Fibroblast of pulmonary artery (primary cell): ENCODE measurements around the gene ORC4.

Source experiments
- DNase-seq: peaks from one replicate; pipeline ENCODE4 v3.0.0-alpha.2; 2010; ENCODE audit warnings: low read depth
- H3K4me3 ChIP-seq: replicated peaks from 2 replicates; pipeline ENCODE4 v1.5.1; 2011; ENCODE audit warnings: low read depth, mild to moderate bottlenecking, control low read depth, low read length, moderate library complexity
- TF ChIP-seq, protein P1 (sequence below): IDR thresholded peaks from 2 replicates; pipeline ENCODE4 v1.5.1; 2011; ENCODE audit warnings: mild to moderate bottlenecking, control low read depth, low read length, inconsistent platforms; ENCODE audit errors: missing control alignments

The ORC4 gene

DNA sequence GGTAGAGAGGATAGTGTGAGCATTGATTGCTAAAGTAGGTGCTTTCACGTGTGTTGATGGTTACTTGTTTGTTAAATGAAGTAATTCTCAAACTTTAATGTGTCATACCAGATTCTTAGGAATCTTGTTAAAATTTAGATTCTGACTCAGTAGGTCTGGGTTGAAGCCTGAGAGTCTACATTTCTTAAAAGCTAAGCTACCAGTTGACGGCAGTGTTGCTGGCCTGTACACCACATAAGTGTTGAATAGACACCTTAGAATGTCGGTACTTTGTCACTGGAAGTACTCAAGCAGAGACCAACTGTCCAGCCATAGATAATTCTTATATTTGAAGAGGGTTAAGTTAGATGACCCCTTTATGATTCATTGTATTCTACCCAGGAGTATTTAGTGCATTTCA lies 95.9 kb downstream of the ORC4 start:
- TF ChIP-seq, protein P1, sequence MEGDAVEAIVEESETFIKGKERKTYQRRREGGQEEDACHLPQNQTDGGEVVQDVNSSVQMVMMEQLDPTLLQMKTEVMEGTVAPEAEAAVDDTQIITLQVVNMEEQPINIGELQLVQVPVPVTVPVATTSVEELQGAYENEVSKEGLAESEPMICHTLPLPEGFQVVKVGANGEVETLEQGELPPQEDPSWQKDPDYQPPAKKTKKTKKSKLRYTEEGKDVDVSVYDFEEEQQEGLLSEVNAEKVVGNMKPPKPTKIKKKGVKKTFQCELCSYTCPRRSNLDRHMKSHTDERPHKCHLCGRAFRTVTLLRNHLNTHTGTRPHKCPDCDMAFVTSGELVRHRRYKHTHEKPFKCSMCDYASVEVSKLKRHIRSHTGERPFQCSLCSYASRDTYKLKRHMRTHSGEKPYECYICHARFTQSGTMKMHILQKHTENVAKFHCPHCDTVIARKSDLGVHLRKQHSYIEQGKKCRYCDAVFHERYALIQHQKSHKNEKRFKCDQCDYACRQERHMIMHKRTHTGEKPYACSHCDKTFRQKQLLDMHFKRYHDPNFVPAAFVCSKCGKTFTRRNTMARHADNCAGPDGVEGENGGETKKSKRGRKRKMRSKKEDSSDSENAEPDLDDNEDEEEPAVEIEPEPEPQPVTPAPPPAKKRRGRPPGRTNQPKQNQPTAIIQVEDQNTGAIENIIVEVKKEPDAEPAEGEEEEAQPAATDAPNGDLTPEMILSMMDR: no peak
- DNase-seq: no peak
- H3K4me3 ChIP-seq: no peak overlapping the region

DNA sequence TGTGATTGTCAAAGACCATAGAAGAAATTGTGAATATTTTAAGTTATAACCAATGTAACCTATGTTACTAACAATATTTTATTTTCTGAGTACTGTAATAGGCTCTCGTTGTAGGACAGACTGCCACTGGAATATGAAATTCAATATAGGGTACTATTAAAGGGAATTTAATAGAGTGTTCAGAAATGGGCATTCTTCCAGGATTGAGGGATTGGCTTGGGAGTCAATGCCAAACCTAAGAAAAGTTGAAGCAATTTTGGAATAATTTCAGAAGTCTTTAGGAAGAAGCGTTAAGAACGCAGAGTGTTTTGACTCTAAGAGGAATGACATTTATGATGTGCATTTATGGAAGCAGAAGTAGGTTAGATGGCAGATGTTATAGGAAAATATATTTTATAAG lies 96.7 kb downstream of the ORC4 start:
- no peak for DNase-seq
- H3K4me3 ChIP-seq: no peak overlapping the region
- TF ChIP-seq, protein P1: no peak

DNA sequence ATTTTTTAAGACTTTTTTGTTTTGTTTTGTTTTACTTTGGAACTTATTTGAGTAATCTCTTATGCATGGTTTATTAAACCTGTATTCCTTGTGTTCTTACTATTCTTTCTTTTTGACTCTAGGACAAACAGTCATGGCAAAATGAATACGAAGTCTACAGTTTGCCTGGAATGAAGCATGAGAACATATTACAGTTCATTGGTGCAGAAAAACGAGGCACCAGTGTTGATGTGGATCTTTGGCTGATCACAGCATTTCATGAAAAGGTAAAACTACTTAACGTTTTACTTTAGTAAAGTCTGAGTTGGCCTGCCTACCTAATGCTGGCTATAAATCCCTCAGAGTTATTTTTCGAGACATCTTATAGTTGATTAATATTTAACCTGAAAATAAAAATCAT lies 103.4 kb downstream of the ORC4 start:
- no peak overlapping the region for H3K4me3 ChIP-seq
- TF ChIP-seq, protein P1: no peak
- DNase-seq: no peak

DNA sequence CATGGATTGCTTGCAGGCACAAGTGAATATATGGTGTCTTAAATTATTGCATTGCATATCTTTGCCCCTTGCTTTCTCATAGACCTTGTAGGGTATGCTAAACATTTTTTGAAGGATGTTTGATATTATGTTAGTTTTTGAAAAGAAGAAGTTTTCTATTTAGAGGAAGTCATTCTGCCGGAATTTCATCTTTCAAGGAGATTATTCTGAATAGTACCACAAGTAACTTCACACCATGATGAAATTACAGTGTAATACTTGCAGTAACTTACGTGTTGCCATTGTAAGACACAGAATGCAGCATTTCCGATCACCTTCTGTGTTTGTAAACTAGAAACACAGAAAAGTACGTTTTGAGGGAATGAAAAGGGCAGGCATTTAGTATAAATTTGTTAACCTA lies 103.8 kb downstream of the ORC4 start:
- H3K4me3 ChIP-seq: no peak overlapping the region
- DNase-seq: no peak

DNA sequence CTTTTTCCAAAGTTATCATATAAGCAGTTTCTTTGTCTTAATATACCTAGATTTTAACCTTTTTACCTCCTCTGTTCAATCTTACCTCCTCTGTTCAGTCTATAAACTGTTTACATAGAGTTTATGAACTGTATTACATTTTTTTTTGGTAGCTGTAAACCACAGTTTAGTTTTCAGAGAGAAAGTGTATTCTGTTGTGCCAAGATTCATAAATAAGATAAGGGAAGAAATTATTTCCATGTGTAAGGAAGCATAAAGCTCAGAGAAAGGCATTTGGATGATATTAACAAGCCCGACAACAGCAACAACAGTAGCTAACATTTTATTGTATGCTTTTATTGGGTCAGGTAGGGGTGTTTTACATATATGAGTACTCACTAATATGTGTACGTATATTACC lies 104.5 kb downstream of the ORC4 start:
- no peak for DNase-seq
- H3K4me3 ChIP-seq: no peak overlapping the region
- TF ChIP-seq, protein P1: no peak

More for the DNA sequence above, 103.8 kb downstream of the ORC4 start:
- TF ChIP-seq, protein P1: no peak

DNA sequence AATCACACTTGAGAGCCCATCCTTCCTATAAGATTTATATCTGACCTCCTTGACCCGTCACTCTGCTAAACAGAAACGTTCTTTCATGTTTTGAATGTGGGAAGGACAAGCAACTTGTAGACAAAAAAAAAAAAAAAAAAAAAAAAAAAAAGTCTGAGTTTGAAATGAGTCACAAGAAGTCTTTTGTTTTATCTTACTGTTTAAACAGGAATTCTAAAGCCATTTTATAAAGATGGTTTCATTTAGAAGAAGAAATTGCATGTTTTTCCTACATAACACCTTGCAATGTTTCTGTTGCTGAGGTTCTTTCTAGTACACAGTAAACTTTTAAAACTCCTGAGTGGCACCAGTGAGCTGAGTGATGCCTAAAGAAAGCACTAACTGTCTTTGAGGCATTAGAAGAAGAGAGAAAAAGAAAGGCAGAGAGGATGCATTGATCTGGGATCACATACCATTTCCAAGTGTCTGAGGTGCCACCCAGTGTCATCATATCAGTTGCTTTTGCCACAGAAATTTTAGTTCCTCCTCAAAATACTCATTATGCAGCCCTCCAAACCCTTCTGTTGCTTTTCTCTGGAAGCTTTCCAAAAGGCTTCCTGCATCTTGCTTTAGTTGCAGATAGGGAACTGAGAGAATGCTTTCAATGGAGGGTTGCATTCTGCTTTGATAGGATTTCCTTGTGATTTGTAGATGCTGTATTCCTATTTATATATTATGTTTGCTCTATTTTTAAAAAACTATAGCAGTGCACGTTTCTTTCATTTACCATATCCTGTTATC lies 106.6 kb downstream of the ORC4 start:
- DNase-seq: peak; percentile 35
- H3K4me3 ChIP-seq: no peak overlapping the region
- TF ChIP-seq, protein P1: no peak

DNA sequence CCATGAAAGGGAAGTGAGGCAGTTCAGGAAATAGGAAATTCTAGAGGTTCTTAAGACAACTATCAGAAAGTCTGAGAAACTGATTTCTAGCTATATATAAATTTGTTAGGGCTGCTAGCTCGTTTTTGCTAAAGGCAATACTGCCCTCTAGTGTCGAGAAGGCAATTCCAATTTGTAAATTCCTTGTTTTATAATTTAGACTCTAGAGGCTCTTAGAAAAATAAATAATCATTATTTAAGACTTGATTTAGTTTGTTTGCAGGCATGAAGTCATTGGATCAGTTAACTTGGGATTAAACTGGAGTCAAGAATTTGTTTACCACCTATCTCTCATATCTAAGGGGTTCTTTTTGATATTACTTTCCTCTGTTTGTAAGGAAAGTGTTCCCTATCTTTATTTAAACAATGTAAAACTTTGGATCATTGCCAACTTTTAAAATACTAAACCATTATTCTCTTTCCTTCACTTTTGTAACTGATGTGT lies 109.5 kb downstream of the ORC4 start:
- H3K4me3 ChIP-seq: no peak overlapping the region
- peak; percentile 89 for DNase-seq
- TF ChIP-seq, protein P1: peak; percentile 66
